Cardiac fibroblast (primary cell): ENCODE measurements around the gene SYCE1.
"Not testable (repeated sequence)": the region's sequence is repeated elsewhere in the genome, so short reads cannot be mapped to it uniquely, and the experiment has no call there.

Experiments
- DNase-seq, 2 donors: peaks; one replicate each; pipeline versions ENCODE4 v3.0.0 to v3.0.0-alpha.2; 2010; ENCODE audit warnings: low read depth in 2 of 2
- H3K4me3 ChIP-seq, 2 donors: replicated peaks in 1 of 2; 1 replicate in 1 of 2; 2 replicates in 1 of 2; pipeline ENCODE4 v1.5.1; 2011; ENCODE audit warnings: low read depth in 2 of 2, low read length in 2 of 2, mild to moderate bottlenecking in 2 of 2, moderate library complexity in 1 of 2
- TF ChIP-seq, protein P1 (sequence below): IDR thresholded peaks from one replicate; pipeline ENCODE4 v1.5.1; 2011; ENCODE audit warnings: low read depth, mild to moderate bottlenecking, low read length, inconsistent platforms

Gene SYCE1

DNA sequence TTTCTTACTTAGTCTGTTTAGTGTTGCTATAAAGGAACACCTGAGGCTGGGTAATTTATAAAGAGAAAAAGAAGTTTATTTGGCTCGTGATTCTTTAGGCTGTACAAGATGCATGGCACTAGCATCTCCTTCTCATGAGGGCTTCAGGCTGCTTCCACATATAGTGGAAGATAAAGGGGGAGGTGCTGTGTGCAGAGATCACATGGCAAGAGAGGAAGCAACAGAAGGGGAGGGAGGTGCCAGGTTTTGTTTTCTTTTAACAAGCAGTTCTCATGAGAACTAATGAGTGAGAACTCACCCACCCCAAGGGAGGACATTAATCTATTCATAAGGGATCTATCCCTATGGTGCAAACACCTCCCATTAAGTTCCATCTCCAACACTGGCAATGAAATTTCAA is 20.9 kb downstream of the SYCE1 start:
- no peak for DNase-seq
- TF ChIP-seq, protein P1, sequence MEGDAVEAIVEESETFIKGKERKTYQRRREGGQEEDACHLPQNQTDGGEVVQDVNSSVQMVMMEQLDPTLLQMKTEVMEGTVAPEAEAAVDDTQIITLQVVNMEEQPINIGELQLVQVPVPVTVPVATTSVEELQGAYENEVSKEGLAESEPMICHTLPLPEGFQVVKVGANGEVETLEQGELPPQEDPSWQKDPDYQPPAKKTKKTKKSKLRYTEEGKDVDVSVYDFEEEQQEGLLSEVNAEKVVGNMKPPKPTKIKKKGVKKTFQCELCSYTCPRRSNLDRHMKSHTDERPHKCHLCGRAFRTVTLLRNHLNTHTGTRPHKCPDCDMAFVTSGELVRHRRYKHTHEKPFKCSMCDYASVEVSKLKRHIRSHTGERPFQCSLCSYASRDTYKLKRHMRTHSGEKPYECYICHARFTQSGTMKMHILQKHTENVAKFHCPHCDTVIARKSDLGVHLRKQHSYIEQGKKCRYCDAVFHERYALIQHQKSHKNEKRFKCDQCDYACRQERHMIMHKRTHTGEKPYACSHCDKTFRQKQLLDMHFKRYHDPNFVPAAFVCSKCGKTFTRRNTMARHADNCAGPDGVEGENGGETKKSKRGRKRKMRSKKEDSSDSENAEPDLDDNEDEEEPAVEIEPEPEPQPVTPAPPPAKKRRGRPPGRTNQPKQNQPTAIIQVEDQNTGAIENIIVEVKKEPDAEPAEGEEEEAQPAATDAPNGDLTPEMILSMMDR = no peak
- no peak overlapping the region for H3K4me3 ChIP-seq

DNA sequence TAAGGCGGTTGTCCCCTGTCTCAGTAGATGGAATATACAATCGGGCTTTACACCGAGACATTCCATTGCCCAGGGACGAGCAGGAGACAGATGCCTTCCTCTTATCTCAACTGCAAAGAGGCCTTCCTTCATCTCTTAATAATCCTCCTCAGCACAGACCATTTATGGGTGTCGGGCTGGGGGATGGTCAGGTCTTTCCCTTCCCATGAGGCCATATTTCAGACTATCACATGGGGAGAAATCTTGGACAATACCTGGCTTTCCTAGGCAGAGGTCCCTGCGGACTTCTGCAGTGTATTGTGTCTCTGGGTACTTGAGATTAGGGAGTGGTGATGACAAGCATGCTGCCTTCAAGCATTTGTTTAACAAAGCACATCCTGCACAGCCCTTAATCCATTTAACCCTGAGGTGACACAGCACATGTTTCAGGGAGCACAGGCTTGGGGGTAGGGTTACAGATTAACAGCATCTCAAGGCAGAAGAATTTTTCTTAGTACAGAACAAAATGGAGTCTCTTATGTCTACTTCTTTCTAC is 23.9 kb downstream of the SYCE1 start:
- not testable (repeated sequence) for DNase-seq, H3K4me3 ChIP-seq

- no peak overlapping the region for H3K4me3 ChIP-seq
- TF ChIP-seq, protein P1 = no peak
- DNase-seq = peak in 1 of 2 donors; percentile 22
These were observed 27.5 kb downstream of the SYCE1 start for GRCh38 chr10:133537546-133538545.

GRCh38 chr10:133536198-133536597 is 29.2 kb downstream of the SYCE1 start:
- no peak for DNase-seq
- TF ChIP-seq, protein P1 = no peak
- no peak overlapping the region for H3K4me3 ChIP-seq

GRCh38 chr10:133534417-133534816 is 31.0 kb downstream of the SYCE1 start:
- DNase-seq = no peak
- TF ChIP-seq, protein P1 = no peak
- no peak overlapping the region for H3K4me3 ChIP-seq

DNA sequence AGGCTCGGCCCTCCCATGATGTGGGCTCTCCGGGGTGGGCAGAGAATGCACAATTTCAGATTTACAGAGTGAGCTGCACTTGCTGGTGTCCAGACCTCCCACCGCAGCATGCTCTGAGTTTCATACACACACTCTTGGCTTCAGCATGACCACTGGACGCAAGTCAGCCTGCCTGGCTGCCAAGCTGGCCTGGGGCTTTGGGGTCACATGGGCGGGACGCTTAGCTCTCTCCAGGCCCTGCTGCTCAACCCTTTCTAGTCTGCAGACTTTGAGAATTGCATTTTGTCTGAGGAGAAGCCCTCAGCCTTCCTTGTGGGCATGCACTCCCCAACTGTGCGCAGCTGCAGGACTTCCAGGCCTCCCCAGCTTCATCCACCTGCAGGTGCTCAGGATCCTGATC is 32.5 kb downstream of the SYCE1 start:
- DNase-seq = no peak
- no peak overlapping the region for H3K4me3 ChIP-seq
- TF ChIP-seq, protein P1 = no peak

DNA sequence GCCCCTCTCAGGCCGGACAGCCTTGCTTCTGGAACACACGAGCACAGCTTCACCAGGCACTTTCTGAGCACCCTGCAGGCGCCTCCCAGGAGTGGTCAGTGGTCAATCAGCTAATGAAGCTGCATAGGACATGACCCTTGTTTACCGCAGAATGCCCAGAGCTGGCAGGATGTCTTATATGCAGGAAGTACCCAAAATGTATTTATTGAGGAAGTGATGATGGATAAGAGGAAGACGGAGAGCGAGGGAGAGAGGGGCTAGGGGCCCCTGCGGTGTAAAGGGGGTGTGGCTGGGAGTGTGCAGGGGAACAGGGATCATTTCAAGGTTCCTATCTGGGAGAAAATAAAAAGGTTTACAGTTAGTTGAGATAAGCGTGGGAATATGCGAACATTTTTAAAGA is 34.9 kb downstream of the SYCE1 start:
- H3K4me3 ChIP-seq = no peak overlapping the region
- TF ChIP-seq, protein P1 = no peak
- DNase-seq = no peak
